NCI-H1105 treated with DMSO at 0.1 percent for 48 hours (cell line): ENCODE data around the gene COX4I1.

ENCODE experiments used
- DNase-seq: peaks from one replicate; lab custom pipeline; 2025; lab: John Stamatoyannopoulos, UW

The COX4I1 gene

GRCh38 chr16:85840801-85841200, 41.3 kb downstream of the COX4I1 start:
- no peak for DNase-seq

GRCh38 chr16:85842435-85842834, 42.9 kb downstream of the COX4I1 start:
- DNase-seq: no peak

- DNase-seq: no peak
Measured at GRCh38 chr16:85842848-85843247, 43.4 kb downstream of the COX4I1 start.

GRCh38 chr16:85843471-85844168, 44.1 kb downstream of the COX4I1 start:
- DNase-seq: no peak

- DNase-seq: no peak
Measured at GRCh38 chr16:85844169-85844481, 44.6 kb downstream of the COX4I1 start.

- no peak for DNase-seq
Measured at GRCh38 chr16:85844786-85845185, 45.3 kb downstream of the COX4I1 start.

GRCh38 chr16:85845266-85845665, 45.8 kb downstream of the COX4I1 start:
- no peak for DNase-seq

- no peak for DNase-seq
Measured at GRCh38 chr16:85846461-85846860, 47.0 kb downstream of the COX4I1 start.

- no peak for DNase-seq
Measured at GRCh38 chr16:85847036-85847435, 47.5 kb downstream of the COX4I1 start.

GRCh38 chr16:85847681-85848601, 48.4 kb downstream of the COX4I1 start:
- DNase-seq: no peak

GRCh38 chr16:85848986-85849385, 49.5 kb downstream of the COX4I1 start:
- no peak for DNase-seq

- no peak for DNase-seq
Measured at GRCh38 chr16:85849388-85849787, 49.9 kb downstream of the COX4I1 start.

- no peak for DNase-seq
Measured at GRCh38 chr16:85850344-85850880, 50.9 kb downstream of the COX4I1 start.

GRCh38 chr16:85851034-85851785, 51.7 kb downstream of the COX4I1 start:
- DNase-seq: no peak

GRCh38 chr16:85853547-85854545, 54.4 kb downstream of the COX4I1 start:
- no peak for DNase-seq

GRCh38 chr16:85854935-85855334, 55.4 kb downstream of the COX4I1 start:
- no peak for DNase-seq

- no peak for DNase-seq
Measured at GRCh38 chr16:85856079-85856478, 56.6 kb downstream of the COX4I1 start.

GRCh38 chr16:85856585-85856984, 57.1 kb downstream of the COX4I1 start:
- no peak for DNase-seq
